HG03103 (cell line): ENCODE results near the gene SMIM13.
"Not testable (repeated sequence)": the region's sequence is repeated elsewhere in the genome, so short reads cannot be mapped to it uniquely, and the experiment has no call there.

Experiments
- ATAC-seq: cut with Tn5 transposase; IDR thresholded peaks from one replicate; pipeline ENCODE4 v1.9.1; 2021; ENCODE audit warnings: low read depth; ENCODE audit not compliant: unreplicated experiment

Gene SMIM13

DNA sequence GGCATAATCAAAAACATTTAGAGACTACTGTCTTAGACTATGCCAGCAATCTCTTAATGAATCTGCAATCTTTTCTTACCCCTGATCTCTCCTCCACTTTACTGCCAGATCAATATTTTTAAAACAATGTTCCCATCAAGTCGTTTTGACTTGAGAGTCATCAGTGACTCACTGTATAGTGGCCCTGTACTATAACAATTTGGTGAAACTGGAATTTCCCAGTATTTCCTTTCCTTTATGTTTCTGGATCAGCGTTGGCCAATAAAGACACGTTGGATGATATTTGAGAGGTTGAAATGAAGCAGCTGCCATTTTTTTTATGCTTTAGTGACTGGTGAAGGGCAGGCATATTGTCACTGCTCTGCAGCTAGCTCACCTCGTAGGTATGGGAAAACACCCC, 10.1 kb upstream of the SMIM13 start:
- no peak for ATAC-seq

DNA sequence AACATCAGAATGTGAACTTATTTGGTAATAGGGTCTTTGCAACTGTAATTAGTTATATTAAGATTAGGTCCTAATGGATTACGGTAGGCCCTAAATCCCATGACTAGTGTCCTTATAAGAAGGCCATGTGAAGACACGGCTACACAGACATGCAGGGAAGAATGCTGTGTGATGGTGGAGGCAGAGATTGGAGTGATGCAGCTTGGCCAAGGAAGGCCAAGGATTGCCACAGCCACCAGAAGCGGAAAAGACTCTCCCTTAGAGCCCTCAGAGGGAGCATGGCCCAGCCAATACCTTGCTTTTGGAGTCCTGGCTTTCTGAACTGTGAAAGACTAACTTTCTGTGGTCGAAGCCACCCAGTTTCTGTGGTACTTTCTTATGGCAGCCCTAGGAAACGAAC, 9.7 kb upstream of the SMIM13 start:
- ATAC-seq: no peak

DNA sequence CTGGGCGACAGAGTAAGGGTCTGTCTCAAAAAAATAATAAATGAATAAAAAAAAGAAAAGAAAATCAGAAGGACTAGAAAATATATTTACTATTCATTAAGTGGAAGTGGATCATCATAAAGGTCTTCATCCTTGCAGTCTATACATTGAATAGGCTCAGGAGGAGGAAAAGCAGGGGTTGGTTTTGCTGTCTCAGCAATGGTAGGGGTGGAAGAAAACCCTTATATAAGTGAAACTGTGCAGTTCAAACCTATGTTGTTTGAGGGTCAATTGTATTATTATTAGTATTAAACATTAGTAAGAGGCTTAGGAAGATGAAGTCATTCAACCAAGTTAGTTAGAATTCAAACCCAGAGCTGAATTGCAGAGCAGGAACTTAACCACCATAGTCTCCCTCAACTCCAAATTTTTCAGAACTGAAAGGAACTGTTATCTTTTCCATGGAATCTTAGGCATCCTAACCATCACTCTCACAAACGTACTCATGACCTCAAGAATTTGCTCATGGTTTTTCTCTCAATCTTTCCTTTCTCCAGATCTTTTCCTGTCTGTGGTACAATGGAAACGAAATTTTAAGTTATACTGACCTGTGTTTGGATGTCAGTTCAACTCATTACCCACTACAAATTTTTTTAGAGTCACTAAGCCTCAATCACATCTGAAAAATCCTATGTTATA, 7.7 kb upstream of the SMIM13 start:
- ATAC-seq: no peak

DNA sequence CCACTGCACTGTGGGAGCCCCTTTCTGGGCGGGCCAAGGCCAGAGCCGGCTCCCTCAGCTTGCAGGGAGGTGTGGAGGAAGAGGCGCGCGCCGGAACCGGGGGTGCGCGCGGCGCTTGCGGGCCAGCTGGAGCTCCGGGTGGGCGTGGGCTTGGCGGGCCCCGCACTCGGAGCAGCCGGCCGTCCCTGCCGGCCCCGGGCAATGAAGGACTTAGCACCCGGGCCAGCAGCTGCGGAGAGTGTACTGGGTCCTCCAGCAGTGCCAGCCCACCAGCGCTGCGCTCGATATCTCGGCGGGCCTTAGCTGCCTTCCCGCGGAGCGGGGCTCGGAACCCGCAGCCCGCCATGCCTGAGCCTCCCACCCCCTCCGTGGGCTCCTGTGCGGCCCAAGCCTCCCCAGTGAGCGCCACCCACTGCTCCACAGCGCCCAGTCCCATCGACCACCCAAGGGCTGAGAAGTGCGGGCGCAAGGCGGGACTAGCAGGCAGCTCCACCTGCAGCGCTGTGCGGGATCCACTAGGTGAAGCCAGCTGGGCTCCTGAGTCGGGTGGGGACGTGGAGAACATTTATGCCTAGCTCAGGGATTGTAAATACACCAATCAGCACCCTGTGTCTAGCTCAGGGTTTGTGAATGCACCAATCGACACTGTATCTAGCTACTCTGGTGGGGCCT, 6.4 kb upstream of the SMIM13 start:
- not testable (repeated sequence) for ATAC-seq

DNA sequence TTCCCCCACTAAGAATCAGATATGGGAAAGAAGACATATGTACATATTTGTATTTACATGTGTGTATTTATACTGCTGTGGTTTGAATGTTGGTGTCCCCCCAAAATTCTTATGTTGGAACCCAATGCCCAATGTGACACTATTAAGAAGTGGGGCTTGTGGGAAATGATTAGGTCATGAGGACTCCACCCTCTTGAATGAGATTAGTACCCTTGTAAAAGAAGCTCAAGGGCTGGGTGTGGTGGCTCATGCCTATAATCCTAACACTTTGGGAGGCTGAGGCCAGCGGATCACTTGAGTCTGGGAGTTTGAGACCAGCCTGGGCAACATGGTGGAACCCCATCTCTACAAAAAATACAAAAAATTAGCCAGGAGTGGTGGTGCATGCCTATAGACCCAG, 3.9 kb upstream of the SMIM13 start:
- ATAC-seq: no peak

DNA sequence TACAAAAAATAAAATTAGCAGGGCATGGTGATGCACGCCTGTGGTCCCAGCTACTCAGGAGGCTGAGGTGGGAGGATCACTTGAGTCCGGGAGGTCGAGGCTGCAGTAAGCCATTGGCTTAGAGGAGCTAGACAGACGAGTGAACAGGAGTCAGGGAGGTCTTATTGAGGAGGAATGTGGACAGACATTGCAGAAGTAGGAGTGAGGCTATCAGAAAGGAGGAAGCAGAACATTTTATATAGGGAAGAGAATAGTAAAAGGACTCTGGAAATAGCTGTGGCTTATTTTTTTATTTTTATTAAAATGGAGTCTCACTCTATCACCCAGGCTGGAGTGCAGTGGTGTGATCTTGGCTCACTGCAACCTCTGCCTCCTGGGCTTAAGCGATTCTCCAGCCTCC, 2.5 kb upstream of the SMIM13 start:
- not testable (repeated sequence) for ATAC-seq

DNA sequence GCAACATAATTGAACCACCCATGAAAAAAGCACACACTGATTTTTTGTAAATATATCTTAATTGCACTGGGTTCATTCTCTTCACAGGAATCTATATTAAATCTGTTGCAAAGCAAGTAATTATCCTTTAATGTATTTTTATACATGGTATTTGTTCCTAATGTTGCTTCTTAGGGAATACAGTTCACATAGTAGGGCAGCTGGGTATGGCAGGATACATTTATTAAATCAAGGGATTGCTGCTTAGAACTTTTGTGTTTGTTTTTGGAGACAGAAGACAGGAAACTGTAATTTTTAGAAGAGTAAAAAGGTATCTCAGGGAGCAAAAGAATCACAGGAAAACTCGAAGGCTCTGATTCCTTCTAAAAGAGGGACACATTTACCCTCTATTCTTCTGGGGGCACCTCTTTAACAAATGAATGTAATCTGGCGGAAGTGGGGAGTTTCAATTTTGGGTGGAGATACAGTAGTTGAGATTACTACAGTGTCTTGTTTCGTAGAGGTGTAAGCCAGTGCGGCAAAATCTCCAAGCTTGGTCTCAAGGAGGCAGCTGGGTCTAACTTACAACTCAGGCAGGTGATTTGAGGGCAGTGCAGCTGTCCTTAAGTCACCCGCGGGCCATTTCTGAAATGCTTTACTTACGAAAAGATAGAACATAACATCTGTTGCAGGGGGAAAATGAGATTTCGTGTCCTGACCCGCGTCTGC, 812 bp upstream of the SMIM13 start:
- ATAC-seq: peak; percentile 34

DNA sequence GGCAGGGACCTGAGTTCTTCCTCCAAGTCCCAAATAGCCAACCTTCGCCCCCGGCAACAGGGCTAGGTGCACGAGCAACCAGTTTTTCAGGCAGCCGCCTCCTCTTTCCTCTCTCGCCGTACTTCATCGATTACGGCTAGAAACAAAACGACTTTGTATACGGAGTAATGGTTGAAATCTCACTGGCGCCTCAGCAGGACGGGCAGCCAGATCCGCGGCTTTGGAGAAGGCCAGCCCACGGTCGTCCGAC, 333 bp upstream of the SMIM13 start:
- peak; percentile 16 for ATAC-seq

DNA sequence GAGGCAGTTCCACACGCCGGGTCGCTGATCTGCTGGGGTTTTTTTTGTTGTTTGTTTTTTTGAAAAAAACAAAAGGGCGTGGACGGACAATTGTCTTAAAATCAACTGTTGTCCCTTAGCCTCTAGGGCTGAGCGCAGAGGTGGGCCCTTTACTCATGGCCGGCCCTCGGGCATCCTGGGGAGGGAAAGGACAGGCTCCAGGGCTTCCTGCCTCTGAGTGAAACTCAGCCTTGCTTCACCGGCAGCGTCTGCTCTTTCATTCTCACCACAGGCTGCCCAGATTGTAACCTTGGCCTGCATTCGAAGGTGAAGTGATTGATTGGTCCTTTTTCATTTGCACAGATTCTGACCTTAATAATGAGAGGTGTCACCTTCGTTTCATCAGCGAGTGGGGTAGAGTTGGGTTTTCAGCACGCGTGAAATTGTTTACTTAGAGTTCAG, 797 bp downstream of the SMIM13 start:
- peak; percentile 27 for ATAC-seq

DNA sequence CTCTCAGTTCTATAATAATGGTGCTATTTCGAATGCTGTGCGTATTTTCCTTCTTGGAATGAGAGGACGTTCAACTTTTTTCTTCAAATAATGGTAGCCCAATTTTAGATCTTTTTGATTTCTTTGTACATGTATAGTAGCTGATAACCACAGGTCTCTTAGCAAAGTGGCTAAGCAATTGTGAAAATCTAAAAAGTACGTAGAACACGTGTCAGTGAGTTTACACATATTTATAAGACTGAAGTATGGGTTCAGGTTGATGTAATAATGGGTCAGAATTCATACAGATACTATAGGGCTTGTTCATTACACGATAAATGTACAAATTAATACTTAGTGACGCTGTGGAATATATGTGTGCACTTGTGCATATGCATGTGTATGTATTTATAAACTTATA, 1.3 kb downstream of the SMIM13 start:
- no peak for ATAC-seq

DNA sequence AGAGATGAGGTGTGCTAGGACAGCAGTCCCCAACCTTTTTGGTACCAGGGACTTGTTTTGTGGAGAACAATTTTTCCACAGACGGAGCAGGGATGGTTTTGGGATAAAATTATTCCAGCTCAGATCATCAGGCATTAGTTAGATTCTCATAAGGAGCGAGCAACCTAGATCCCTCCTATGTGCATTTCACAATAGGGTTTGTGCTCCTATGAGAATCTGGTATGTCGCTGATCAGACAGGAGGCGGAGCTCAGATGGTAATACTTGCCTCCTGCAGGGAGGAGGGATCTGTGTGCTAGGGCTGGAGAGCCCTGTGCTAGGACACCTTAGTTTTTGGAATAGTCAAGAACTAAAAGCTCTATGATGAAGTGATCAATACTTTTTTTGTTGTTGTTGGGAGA, 2.5 kb downstream of the SMIM13 start:
- ATAC-seq: no peak

DNA sequence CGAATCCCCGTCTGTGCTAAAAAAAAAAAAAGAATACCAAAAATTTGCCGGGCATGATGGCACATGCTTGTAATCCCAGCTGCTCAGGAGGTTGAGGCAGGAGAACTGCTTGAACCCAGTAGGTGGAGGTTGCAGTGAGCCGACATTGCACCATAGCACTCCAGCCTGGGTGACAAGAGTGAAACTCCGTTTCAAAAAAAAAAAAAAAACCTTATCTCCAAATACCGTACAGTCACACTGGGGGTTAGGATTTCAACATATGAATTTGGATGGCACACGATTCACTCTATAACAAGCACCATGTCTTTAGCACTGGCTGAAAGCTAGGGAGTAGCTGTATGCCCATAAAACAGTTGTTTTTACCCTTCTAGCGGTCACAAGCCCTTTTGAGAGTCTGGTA, 3.8 kb downstream of the SMIM13 start:
- ATAC-seq: no peak

DNA sequence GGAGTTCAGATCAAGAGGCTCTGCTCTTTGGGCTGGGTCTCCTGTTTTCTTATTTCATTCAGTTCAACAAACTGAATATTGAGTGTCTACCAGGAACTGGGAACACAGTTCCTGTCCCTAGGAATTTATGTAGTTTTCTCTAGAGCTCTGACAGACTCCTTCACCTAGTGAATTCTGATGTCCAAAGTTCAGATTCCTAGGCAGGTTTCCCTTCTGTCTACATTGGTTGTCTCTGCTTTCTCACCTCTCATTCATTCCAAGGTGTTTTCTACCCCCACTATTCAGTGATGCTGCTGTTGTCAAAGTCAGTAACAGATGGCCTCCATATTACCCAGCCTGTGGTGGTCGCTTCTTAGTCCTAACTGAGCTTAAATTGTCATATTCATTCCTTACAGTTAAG, 4.4 kb downstream of the SMIM13 start:
- no peak for ATAC-seq

DNA sequence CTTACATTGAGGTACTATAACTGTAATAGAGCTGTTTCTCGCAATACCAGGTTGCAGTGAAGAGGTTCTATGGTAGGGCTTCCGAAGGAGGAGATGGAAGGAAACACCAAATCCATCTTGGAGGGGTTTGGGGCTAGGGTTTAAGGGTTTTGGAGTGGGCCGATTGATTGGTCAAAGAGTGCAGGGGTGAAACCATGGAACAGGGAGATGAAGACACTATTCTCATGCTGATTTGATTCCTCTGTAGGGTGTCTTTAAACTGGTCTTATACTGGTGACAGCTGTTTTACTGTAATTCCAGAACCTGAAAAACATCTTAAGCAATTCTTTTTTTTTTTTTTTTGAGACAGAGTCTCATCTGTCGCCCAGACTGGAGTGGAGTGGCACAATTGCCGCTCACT, 7.8 kb downstream of the SMIM13 start:
- ATAC-seq: no peak

DNA sequence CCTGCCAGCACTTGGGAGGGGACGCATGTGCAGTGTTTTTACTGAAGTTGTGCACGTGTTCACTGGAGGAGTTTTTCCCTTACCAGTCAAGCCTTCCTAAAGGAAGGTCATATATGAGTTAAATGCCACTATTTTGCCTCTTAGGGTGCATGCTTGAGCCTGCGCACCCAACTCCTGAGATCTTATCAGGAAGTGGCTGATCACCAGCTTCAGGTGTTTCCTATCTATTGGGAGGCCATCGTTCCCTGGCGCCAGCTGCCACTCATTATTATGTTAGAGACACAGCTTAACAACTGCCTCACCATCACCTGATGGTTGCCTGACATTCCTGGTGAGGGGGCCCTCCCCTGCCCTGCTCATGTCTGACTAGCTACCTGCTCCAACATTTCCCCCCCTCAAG, 9.4 kb downstream of the SMIM13 start:
- ATAC-seq: no peak

DNA sequence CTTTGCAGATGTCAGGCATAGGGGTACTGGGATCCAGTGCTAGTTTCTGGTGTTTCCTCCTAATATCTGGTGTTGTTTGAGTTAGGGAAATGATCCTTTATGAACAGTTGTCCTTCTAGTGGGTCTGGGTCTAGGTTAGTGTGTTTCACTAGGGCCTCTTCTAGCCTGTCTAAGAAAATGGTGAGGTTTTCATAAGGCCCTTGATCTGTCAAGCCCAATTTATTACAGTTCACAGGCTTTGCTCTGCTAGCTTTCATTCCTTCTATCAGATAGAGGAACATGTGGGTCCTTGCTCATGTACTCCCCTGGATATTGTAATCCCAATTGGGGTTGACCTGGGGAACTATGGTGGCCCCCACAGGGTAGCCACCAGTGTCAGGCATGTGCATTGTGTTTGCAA, 15.1 kb downstream of the SMIM13 start:
- ATAC-seq: no peak

DNA sequence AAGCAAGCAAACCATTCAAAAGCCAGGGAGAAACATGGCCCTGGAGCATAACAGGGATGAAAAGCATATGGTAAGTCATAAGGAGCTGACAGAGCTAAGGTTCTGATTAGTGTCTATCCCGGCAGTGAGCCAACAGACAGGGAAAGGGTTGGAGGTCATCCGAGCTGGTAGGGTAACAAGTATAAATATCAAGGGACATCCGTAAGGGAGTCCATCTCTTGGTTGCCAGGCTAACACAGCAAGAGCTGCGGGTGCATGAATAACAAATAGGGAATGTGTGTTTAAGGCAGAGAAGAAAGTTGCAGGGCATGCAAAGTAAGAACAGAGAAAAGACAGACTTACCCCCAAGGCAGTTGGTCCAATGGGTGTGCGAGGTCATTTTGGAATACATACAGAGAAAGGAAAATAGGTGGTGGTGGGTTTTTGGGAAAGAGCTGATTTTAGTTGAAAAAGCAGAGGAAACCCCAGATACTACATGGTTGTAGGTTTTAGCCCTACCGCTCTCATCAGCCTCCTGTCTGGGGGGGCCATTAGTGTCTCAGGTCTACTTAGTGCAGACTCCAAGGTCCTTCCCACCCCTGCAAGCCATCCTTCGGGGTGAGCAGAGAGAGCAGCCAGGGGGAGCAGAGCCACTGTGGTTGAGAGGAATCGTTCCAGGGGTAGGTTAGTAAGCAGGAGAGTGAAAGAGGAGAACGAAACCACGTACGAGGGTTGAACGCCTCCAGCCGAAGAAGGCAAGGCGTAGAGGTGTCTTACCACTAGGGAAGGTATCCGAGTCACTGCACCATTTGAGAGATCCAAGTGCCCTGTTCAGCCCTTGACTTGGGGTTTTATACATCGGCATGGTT, 17.5 kb downstream of the SMIM13 start, which contains the start of gene ERVFRD-1:
TSS of gene ERVFRD-1 (minus strand) at position 805 of the 848 bp plus-strand sequence. CDS start 6,415 bp downstream, outside the sequence.
- no peak for ATAC-seq

DNA sequence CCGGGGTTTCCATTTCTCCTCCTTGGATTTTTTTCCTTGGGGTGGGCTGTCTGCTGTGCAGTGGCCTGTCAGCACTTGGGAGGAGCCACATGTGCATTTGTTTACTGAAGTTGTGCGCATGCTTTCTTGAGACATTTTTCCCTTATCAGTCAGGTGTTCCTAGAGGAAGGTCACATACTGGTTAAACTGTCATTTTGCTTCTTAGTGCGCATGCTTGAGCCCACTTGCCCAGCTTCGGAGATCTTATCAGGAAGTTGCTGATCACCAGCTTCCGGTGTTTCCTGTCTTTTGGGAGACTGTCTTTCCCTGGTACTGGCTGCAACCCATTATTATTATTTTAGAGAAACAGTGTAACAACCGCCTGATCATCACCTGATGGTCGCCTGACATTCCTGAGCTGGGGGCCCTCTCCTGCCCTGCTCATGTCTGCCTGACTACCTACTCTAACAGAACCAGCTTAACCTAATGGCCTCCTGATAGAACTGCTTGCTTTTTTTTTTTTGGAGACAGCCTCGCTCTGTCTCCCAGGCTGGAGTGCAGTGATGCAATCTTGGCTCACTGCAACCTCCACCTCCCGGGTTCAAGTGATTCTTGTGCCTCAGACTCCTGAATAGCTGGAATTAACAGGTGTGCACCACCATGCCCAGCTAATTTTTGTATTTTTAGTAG, 18.3 kb downstream of the SMIM13 start:
- no peak for ATAC-seq

DNA sequence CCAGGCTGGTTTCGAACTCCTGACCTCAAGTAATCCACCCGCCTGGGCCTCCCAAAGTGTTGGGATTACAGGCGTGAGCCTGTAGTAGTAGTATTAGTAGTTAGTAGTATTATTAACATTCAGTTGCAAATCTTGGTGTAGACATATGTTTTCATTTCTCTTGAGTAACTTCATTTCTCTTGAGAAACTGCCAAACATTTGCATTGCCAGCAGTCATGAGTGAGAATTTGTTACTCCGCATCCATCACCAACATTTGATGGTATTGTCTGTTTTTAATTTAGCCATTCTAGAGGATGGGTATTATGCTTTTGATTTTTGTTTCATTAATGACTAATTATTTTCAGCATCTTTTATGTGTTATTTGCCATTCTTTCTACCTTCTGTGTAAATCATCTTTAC, 19.4 kb downstream of the SMIM13 start:
- no peak for ATAC-seq

DNA sequence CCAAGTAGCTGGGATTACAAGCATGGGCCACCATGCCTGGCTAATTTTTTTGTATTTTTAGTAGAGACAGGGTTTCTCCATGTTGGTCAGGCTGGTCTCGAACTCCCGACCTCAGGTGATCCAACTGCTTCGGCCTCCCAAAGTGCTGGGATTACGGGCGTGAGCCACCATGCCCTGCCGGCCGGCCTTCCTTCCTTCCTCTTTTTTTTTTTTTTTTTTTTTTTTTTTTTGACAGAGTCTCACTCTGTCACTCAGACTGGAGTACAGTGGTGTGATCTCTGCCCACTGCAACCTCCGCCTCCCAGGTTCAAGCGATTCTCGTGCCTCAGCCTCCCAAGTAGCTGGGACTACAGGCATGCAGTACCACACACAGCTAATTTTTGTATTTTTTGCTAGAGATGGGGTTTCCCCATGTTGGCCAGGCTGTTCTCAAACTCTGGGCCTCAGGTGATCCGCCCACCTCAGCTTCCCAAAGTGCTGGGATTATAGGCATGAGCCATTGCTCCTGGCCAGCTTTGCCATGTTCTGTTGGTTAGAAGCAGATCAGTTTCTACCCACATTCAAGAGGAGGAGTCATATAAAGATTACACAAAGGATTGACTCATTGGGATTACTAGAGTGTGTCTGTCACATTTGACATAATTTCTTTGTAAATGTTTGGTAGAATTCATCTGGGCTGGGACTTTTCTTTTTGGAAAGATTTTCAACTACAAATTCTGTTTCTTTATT, 22.3 kb downstream of the SMIM13 start:
- ATAC-seq: not testable (repeated sequence)
